CD4-positive, alpha-beta T cell treated with Interleukin-4 for 4 hours (primary cell): Measurements from ENCODE around the gene TMEM131L.
"Not testable (repeated sequence)": the region's sequence is repeated elsewhere in the genome, so short reads cannot be mapped to it uniquely, and the experiment has no call there.

Experiments
- DNase-seq: peaks from one replicate; pipeline ENCODE4 v3.0.0-alpha.2; 2020

TMEM131L gene

DNA sequence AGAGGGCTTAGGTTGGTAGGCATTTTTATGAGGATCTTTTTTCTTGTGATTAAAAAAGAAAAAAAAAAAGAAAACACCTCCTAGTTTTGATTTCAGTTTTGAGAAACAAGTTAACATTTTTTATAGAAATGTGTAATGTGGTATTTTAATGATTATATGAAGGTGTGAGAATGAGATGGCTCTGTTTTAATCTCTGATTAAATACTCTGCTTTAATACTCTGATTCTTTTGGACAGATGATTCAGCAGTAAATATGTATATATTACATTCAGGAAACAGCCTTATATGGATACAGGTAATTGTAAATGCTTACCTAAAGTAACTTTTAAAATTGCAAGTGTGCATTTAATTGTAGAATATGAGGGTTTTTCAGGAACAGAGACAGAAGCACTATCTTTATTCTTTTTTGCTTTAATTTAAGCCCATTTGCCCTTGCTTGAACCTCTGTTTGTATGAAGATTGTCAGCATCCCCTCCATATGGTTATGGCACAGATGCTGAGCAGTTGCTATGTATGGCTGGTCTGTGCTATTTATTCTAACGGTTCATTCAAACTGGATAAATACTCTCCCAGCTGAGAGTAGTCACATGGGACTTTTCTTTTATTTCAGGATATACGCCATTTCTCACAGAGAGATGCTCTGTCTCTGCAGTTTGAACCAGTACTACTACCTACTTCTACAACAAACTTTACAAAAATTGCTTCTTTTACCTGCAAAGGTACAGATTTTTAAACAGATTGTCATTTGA is 117.0 kb downstream of the TMEM131L start:
- DNase-seq: no peak

DNA sequence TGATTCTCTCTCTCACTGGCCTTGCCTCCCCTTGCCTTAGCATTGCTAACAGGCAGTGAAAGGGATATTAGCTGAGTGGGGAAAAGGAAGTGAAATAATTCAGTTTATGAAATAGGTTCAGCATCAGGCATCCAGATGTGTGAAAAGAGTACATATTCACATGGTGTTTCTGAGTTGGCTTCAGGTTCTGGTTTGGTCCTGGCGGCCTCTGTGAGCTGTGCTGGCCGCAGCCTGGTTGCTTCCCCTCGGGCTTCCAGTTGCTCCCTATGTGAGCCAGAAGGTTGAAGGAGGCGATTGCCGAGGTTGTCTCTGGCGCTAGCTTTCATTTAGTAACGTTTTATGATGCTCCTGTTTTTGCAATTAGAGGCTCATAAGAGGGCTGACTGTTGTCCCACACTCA is 118.9 kb downstream of the TMEM131L start:
- DNase-seq: no peak

DNA sequence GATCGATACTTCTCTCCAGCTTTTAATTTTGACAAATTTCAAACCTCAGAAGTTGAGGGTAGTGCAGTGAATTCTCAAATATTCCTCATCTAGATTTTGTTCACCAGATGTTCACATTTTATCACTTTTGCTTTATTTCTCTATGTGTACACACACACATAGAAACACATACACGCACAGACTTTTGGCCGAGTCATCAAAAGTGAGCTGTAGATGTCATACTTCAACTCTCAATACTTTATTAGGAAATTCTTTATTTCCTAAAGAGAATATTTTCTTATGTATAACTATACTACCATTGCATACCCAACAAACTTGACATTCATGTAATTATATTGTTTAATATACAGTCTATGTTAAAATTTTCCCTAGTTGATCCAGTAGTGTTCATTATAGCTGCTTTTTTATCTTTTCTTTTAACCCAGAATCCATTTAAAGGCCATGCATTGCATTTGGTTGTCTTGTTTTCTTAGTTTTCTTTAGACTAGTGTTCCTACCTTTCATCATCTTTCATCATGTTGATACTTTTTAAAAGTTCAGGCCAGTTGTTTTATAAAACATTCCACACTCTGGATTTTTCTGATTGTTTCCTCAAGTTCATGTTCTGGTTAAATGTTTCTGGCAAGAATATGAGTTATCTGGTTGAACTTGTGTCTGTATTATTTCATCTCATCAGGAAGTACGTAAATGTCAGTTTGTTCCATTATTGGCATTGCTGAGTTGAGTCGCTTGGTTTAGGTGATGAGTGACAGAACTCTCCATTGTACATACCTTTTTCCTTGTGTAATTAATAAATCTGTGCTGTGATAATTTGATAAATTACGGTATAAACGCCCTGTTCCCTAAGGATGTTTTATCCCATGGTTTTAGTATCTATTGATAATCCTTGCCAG is 123.8 kb downstream of the TMEM131L start:
- no peak for DNase-seq

DNA sequence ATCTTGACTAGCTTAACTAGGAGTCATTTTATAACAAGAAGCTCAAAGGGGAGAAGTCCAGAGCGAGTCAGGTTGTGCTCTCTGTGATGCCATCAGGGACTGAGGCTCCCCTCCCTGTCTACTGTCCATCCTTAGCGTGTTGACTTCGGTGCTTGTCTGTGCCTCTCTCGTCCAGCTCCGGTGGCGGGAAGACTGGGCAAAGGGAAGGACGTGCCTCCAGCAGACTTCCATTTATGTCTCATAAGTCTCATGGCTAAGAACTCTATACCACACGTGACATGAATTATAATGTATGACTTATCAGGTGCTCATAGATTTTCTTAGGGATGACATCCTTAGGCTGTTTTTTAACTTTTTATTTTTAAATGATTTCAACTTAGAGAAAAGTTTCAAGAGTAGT is 125.3 kb downstream of the TMEM131L start:
- no peak for DNase-seq

DNA sequence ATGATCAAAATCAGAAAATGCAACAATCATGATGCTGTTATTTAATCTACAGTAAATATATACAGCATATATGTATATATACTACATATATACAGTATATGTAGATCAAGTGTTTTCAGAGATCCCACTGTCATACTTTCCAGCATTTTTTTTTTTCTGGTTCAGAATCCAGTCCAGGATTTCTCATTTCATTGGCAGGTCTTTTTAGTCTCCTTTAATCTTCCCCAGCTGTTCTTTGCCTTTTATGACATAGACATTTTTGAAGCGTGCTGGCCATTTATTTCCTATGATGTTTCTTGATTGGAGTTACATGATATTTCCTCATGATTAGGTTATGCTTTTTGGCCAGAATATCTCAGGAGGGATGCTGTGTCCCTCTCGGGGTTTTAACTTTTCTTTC is 125.9 kb downstream of the TMEM131L start:
- no peak for DNase-seq

DNA sequence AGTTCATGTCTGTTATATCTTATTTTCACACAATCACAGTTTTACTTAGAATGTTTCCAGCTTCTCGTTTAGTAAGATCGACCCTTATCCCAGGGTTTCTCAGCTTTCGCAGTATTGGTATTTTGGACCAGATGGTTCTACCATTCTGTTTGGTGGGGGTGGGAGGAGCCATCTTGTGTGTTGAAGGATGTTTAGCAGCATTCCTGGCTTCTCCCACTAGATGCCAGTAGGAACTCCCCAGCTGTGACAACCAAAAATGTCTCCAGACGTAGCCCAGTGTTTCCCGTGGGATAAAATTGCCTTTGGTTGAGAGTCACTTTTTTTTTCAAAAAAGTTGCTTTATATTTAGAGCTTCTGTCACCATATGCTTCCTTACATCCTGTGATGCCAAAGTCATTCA is 127.0 kb downstream of the TMEM131L start:
- no peak for DNase-seq

DNA sequence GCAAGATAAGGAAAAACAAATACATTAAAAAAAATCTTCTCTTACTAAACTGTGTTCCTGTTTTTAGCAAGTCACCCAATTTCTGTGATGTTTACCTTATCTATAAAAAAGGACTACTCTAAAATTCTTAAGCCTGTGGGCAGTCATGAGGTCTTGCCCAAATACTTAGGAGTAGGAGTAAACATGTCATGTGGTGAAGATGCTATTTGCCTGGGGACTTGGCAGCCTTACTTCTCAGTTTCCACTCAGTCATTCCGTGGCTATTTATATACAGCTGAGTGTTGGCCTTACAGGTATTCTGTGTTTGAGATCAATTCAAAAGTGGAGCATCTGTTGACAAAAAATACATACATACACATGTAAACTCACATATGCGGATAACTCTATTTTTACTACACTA is 128.1 kb downstream of the TMEM131L start:
- no peak for DNase-seq

DNA sequence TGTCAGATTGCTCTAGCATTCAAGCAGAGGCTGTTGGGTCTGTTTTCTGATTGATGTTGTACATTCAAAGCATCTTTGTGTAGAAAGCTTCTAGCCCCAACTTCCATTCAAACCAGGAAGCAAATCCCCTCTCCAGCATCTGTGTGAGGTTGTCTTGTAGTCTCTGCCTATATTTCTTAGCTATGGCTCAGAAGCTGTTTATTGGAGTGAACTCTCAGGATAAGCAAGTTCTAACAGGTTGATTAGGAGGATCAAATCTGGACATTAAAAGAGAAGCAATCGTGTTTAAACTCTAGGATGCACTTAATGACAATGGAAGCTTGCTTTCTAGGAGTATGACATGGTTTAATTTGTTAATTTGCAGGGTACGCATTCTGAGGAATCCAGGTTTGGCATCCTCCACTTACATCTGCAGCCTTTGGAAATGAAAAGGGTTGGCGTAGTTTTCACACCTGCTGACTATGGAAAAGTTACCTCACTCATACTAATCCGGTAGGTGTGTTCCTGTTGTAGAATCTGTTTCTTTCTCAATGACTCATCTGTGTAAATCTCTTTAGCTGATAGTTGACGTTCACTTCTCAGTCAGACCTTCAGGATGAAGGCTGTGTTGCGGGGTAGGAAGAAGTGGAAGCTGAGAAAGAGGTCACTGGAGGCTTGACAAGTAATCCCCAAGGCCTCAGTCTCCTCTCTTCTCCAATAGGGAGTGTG is 129.9 kb downstream of the TMEM131L start:
- no peak for DNase-seq

DNA sequence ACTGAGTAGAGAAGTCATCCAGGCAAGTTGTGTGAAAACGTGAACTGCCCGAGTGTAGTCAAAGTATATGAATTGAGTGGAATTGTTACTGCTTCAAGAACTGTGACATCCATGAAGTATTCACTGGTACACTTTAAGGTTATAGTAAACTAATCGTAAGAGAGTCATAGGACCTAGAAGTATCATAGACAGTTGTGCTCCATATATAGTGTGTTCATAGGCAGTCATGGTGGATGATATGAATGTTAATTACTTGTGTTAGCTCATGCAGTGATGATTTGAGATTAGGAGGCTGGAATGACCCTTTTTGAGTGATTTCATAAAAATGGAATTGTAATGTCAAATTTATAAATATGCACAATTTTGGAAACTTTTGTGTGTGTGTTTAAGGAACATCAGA is 136.6 kb downstream of the TMEM131L start:
- DNase-seq: no peak

DNA sequence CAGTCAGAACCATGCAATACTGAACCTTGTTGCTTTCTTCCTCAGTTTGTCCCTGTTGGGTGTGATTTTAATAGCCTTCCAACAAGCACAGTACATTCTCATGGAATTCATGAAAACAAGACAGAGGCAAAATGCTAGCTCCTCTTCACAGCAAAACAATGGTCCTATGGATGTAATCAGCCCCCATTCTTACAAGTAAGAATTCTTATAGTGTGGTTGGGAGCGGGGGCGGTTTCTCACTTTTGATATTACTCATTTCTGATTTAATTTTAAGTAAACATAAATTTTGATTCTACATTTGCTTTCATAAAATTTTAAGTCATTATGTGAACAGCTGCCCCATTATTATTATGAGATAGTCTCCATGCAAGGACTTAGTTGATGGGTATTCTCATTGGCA is 137.1 kb downstream of the TMEM131L start:
- DNase-seq: no peak

DNA sequence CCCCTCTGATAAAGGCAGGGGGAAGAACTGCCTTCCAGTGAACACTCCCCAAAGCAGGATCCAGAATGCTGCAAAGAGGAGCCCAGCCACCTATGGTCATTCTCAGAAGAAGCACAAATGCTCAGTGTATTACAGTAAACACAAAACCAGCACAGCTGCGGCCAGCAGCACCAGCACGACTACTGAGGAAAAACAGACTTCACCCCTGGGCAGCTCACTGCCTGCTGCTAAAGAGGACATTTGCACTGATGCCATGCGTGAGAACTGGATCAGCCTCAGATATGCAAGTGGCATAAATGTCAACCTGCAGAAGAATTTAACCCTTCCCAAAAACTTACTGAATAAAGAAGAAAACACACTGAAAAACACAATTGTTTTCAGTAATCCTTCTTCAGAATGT is 137.7 kb downstream of the TMEM131L start:
- DNase-seq: no peak

DNA sequence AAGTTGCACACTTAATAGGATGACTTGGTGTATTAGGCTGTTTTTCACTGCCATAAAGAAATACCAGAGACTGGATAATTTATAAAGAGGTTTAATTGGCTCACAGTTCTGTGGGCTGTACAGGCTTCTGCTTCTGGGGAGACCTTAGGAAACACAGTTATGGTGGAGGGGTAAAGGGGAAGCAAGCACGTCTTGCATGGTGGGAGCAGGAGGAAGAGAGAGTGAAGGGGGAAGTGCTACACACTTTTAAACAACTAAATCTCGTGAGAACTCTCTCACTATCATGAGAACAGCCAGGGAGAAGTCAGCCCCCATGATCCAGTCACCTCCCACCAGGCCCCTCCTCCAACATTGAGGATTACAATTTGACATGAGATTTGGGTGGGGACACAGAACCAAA is 142.9 kb downstream of the TMEM131L start:
- DNase-seq: not testable (repeated sequence)

DNA sequence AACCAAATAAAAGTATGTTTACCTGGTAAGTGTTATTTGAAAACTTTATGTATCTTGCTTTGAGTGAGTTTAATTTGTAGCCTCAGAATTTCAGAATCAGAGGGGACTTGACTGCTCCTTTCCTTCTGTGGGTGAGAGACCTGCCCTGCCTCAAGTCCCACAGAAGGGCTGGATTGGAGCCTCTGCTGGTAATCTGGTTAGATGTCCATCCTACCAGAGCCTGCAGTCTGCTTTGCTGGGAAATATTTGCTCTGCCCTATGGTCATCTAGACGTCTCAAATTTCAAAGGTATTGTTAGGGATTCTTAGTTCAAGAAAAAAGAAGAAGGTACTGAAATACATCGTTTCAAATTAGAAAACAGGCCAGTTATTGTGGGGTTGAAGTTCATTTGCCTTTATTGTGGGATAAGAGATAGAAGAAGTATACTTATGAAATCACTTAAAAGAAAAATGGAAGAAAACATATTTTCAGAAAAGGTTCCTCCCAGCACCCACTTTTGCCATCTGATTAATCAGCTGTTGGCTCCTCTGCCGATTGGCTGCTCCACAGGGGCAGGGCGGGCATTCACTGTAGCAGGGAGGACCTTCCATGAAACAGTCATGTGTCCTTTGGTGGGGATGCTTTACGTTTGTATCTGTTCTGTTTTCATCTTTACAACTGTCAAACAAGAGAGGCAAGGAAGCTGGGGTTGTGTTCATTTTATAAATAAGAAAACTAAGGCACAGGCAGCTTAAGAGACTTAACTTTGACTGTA is 144.6 kb downstream of the TMEM131L start:
- DNase-seq: no peak

DNA sequence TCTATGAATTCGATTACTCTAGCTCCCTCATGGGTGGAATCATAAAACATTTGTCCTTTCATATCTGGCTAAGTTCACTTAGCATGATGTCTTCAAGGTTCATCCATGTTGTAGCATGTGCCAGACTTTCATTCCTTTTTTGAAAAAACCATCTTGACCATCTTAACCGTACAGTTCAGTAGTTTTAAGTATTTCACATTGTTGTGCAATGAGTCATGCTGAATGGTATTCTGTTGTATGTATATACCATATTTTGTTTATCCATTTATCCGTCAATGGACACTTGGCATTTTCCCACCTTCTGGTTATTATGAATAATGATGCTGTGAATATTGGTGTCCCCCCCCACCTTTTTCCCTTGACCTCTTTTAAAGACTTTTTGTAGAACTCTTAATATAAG is 145.5 kb downstream of the TMEM131L start:
- no peak for DNase-seq

DNA sequence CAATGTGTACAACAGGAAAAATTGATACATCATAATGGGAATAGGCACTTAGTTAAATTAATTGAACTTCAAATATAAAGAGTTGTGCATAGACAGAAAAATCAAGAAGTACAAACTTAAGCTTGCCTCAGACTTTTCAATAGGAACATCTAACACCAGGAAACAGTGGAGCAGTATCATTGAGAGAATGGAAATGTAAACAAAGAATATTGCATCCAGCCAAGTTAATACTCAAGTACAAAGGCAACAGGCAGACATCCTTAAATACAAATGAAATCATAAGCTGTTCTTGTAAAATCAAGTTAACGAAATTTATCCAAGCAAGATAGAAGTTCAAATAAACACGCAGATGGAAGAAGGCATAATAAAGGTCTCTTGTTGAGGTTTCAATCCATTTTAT is 146.7 kb downstream of the TMEM131L start:
- no peak for DNase-seq

DNA sequence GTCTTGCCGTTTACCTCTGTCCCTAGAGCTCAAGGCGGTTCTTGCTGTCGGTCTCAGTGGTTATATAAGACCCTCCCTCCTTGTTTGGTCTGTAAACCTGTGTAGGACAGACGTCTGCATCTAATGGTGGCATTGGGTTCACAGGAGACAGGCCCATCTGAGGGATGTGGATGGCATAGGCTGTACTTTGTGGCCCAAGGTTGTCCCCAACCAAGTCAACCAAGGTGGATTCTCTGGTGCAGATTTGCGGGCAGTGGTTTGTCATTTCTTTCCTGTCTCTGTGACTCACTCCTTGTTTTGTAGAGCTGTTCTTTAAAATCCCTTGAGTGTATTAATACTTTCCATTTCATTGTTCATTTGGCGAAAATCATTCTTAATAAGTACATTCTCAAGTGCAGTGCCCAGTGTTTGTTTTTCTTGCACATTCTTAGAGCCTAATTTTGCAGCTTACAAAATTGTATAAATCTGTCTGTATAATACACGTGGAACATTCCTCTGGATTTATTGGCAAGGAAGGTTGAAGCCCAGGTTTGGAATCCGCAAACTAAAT is 149.9 kb downstream of the TMEM131L start:
- DNase-seq: peak; percentile 37

DNA sequence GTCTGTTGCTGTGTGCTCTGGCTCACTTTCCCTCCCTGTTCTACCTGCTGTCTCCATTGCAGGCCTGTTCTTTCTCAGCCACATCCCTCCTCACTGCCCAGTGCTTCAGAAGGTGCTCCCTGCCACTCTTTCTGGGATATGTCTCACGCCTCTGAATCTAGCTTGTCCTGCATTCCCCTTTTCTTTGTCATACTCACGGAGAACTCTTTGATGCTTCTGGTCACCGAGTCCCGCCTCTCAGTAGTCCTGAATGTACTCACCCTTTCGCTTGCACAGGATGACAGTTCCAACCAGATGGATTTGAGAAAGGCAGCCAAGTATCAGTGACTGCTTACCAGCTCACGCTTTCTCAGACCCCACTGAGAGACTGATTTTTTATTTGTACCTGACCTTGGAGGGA is 152.7 kb downstream of the TMEM131L start:
- DNase-seq: no peak

DNA sequence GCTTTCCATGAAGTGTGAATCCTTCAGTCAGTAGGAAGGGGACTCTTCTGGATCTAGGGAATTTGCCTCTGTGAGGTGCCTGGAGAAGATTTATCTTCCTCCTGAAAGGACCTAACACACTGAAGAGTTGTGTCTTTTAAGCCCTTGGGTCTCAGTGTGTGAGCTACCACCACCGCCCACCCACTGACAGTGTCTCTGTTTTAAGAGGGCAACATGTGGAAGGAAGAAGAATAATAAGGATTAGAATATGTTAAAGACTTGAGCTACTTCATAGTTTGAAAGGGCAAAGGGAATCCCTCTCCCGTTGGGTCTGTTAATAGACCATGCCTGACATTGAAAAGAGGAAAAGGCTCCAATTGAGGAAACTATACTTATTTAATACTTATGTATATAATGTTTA is 153.7 kb downstream of the TMEM131L start:
- DNase-seq: no peak

DNA sequence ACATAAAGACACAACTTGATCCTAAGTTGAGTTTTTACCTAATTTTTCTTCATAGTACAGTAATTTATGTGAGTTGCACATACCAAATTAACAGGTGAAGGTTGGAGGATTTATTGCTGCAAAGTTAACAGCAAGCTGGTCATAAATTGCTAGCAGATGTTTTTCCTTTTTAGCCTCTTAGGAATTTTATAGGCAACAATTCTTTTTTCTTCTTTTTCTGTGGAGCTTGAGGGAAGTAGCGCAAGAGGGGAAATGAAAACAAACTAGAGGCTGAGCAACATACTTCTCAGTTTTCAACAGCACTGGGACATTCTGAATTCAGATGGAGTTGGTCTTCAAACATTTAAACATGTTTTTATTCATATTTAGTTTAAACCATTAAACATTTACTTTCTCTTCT is 154.2 kb downstream of the TMEM131L start:
- no peak for DNase-seq

DNA sequence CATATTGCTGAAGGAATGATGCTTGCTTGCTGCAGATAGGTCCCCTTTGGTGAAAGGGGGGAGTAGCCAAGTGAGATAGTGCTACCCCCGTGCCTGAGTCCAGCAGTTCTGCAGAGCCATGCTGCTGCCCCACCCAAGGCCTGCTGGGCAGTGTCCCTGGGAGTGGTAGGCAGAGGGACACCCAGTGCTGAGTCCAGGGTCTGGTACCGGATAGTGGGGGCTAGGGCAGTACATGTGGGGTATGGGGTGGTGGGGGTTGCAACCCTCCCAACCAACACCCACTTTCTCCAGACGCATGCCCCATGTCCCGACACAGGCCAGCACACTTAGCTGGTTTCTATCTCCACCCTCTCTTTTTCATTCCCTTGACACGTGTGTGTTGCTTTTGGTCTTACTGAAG is 155.9 kb downstream of the TMEM131L start:
- DNase-seq: no peak

DNA sequence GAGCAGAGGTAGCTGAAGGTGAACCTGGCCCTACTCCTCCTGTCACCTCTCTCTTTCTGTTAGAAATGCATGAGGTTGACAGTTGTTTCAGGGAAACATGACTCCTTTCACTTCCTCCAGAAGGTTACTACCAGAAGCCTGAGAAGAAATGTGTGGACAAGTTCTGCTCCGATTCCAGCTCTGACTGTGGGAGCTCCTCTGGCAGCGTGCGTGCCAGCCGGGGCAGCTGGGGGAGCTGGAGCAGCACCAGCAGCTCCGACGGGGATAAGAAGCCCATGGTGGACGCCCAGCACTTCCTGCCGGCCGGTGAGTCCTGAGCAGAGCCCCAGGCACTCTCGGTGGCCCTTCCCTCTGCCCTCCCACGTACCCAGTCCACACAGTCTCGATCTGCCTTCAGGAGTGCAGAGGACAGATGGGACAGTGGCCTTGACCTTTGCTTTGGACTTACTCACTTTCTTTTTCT is 156.6 kb downstream of the TMEM131L start:
- no peak for DNase-seq

DNA sequence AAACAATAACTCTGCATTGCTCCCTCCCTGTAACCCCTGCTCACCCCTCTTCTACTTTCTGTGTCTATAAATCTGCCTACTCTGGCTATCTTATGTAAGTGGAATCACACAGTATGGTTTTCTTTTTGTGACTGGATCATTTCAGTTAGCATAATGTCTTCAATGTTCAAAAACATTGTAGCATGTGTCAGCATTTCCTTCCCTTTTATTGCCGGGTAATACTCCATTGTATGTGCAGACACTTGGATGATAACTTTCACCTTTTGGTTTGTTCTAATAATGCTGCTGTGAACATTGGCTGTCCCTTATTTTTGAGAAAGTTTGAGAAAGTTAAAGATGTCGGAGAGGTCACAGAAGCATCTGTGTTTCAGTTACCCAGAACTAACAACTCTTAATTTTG is 157.3 kb downstream of the TMEM131L start:
- no peak for DNase-seq
